ENCODE measurements around the gene RPL35A.

GRCh38 chr3:197959500-197959890, 9.5 kb downstream of the RPL35A start:
- TF ChIP-seq SUZ12 (IDR thresholded peaks at IDR 0.05; ENCODE audit: extremely low read depth, insufficient read depth, insufficient read length) (no peak), YY1 (IDR thresholded peaks at IDR 0.05; ENCODE audit: insufficient read depth, insufficient read length) (no peak)
